ENCODE results near the gene SLC2A6.

GRCh38 chr9:133492061-133493021 lies 13.4 kb upstream of the SLC2A6 start:
- TF ChIP-seq, protein P1, sequence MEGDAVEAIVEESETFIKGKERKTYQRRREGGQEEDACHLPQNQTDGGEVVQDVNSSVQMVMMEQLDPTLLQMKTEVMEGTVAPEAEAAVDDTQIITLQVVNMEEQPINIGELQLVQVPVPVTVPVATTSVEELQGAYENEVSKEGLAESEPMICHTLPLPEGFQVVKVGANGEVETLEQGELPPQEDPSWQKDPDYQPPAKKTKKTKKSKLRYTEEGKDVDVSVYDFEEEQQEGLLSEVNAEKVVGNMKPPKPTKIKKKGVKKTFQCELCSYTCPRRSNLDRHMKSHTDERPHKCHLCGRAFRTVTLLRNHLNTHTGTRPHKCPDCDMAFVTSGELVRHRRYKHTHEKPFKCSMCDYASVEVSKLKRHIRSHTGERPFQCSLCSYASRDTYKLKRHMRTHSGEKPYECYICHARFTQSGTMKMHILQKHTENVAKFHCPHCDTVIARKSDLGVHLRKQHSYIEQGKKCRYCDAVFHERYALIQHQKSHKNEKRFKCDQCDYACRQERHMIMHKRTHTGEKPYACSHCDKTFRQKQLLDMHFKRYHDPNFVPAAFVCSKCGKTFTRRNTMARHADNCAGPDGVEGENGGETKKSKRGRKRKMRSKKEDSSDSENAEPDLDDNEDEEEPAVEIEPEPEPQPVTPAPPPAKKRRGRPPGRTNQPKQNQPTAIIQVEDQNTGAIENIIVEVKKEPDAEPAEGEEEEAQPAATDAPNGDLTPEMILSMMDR (IDR thresholded peaks at IDR 0.05): no peak
- TF ChIP-seq ZFX (IDR thresholded peaks at IDR 0.05; ENCODE audit: borderline replicate concordance): no peak
